ENCODE measurements around the gene CTNNA2. TPM values are rescaled to one million over a fixed set of nuclear protein-coding genes. Genes with fewer than 3 reads are reported as not detected.

The CTNNA2 gene
- total and polyA plus RNA-seq, 5 donors = 0.08 to 0.42 (median 0.11) TPM; not detected in 1

- no peak for DNase-seq
- ATAC-seq = no peak
- Histone ChIP-seq H3K4me3 (ENCODE audit: low read length) (no peak overlapping the region), H3K9me3 (ENCODE audit: control insufficient read depth, low read length) (no peaks in the 10 kb centered on the region), H3K4me1 (ENCODE audit: control insufficient read depth, insufficient read depth, low read length) (no peaks in the 10 kb centered on the region), H3K27me3 (ENCODE audit: control insufficient read depth, insufficient read depth) (no peaks in the 10 kb centered on the region), H3K27ac (ENCODE audit: low read length) (no peak overlapping the region)
- intact Hi-C loops (cut with DNase I) = no loop called here
- 73% methylated on average over 1 of the region's 1 CpG for WGBS
These were observed 471.6 kb downstream of the CTNNA2 start for GRCh38 chr2:79984476-79984875.

- Histone ChIP-seq H3K4me1 (ENCODE audit: control insufficient read depth, insufficient read depth, low read length) (no peaks in the 10 kb centered on the region), H3K27me3 (ENCODE audit: control insufficient read depth, insufficient read depth) (no peaks in the 10 kb centered on the region), H3K9me3 (ENCODE audit: control insufficient read depth, low read length) (no peaks in the 10 kb centered on the region), H3K4me3 (ENCODE audit: low read length) (no peak overlapping the region), H3K27ac (ENCODE audit: low read length) (no peak overlapping the region)
- ATAC-seq = no peak
- intact Hi-C loops (cut with DNase I) = no loop called here
- no peak for DNase-seq
- WGBS = 87% methylated on average over 3 of the region's 3 CpGs
These were observed 472.3 kb downstream of the CTNNA2 start for GRCh38 chr2:79985145-79985544.

- H3K4me1 ChIP-seq (ENCODE audit: control insufficient read depth, insufficient read depth, low read length) = no peaks in the 10 kb centered on the region
- DNase-seq (no peak), ATAC-seq (no peak)
- H3K4me3 ChIP-seq (ENCODE audit: low read length) = no peak overlapping the region
- intact Hi-C loops (cut with DNase I) = no loop called here
- H3K27ac ChIP-seq (ENCODE audit: low read length) = no peak overlapping the region
- WGBS = 86% methylated on average over 2 of the region's 2 CpGs
- H3K9me3 ChIP-seq (ENCODE audit: control insufficient read depth, low read length) = no peaks in the 10 kb centered on the region
- H3K27me3 ChIP-seq (ENCODE audit: control insufficient read depth, insufficient read depth) = no peaks in the 10 kb centered on the region
These were observed 472.7 kb downstream of the CTNNA2 start for GRCh38 chr2:79985571-79985970.

- Histone ChIP-seq H3K27ac (ENCODE audit: low read length) (no peak overlapping the region), H3K27me3 (ENCODE audit: control insufficient read depth, insufficient read depth) (no peaks in the 10 kb centered on the region), H3K9me3 (ENCODE audit: control insufficient read depth, low read length) (no peaks in the 10 kb centered on the region), H3K4me3 (ENCODE audit: low read length) (no peak overlapping the region), H3K4me1 (ENCODE audit: control insufficient read depth, insufficient read depth, low read length) (no peaks in the 10 kb centered on the region)
- intact Hi-C loops (cut with DNase I) = no loop called here
- DNase-seq = no peak
- WGBS = 46% methylated on average over 3 of the region's 3 CpGs
- ATAC-seq = no peak
These were observed 480.3 kb downstream of the CTNNA2 start for GRCh38 chr2:79993144-79993543.

GRCh38 chr2:79994161-79994560 is 481.3 kb downstream of the CTNNA2 start:
- Histone ChIP-seq H3K27ac (ENCODE audit: low read length) (no peak overlapping the region), H3K4me1 (ENCODE audit: control insufficient read depth, insufficient read depth, low read length) (no peaks in the 10 kb centered on the region), H3K27me3 (ENCODE audit: control insufficient read depth, insufficient read depth) (no peaks in the 10 kb centered on the region), H3K4me3 (ENCODE audit: low read length) (no peak overlapping the region), H3K9me3 (ENCODE audit: control insufficient read depth, low read length) (no peaks in the 10 kb centered on the region)
- intact Hi-C loops (cut with DNase I) = no loop called here
- no peak for ATAC-seq
- 70% methylated on average over 5 of the region's 5 CpGs for WGBS
- no peak for DNase-seq

- Histone ChIP-seq H3K4me3 (ENCODE audit: low read length) (no peak overlapping the region), H3K9me3 (ENCODE audit: control insufficient read depth, low read length) (no peaks in the 10 kb centered on the region), H3K27ac (ENCODE audit: low read length) (no peak overlapping the region), H3K27me3 (ENCODE audit: control insufficient read depth, insufficient read depth) (no peaks in the 10 kb centered on the region), H3K4me1 (ENCODE audit: control insufficient read depth, insufficient read depth, low read length) (no peaks in the 10 kb centered on the region)
- intact Hi-C loops (cut with DNase I) = no loop called here
- ATAC-seq (no peak), DNase-seq (no peak)
These were observed 482.1 kb downstream of the CTNNA2 start for GRCh38 chr2:79994965-79995364.

GRCh38 chr2:79996709-79997108 is 483.9 kb downstream of the CTNNA2 start:
- Histone ChIP-seq H3K9me3 (ENCODE audit: control insufficient read depth, low read length) (no peaks in the 10 kb centered on the region), H3K27me3 (ENCODE audit: control insufficient read depth, insufficient read depth) (no peaks in the 10 kb centered on the region), H3K4me1 (ENCODE audit: control insufficient read depth, insufficient read depth, low read length) (no peaks in the 10 kb centered on the region), H3K4me3 (ENCODE audit: low read length) (no peak overlapping the region), H3K27ac (ENCODE audit: low read length) (no peak overlapping the region)
- DNase-seq (no peak), ATAC-seq (no peak)
- 78% methylated on average over 5 of the region's 5 CpGs for WGBS
- intact Hi-C loops (cut with DNase I) = no loop called here

GRCh38 chr2:80001701-80002101 is 488.9 kb downstream of the CTNNA2 start:
- Histone ChIP-seq H3K9me3 (ENCODE audit: control insufficient read depth, low read length) (no peaks in the 10 kb centered on the region), H3K27ac (ENCODE audit: low read length) (no peak overlapping the region), H3K4me1 (ENCODE audit: control insufficient read depth, insufficient read depth, low read length) (no peaks in the 10 kb centered on the region), H3K27me3 (ENCODE audit: control insufficient read depth, insufficient read depth) (no peaks in the 10 kb centered on the region), H3K4me3 (ENCODE audit: low read length) (no peak overlapping the region)
- intact Hi-C loops (cut with DNase I) = no loop called here
- DNase-seq = no peak
- 59% methylated on average over 5 of the region's 5 CpGs for WGBS
- no peak for ATAC-seq

- intact Hi-C loops (cut with DNase I) = no loop called here
- Histone ChIP-seq H3K4me3 (ENCODE audit: low read length) (no peak overlapping the region), H3K9me3 (ENCODE audit: control insufficient read depth, low read length) (no peaks in the 10 kb centered on the region), H3K27me3 (ENCODE audit: control insufficient read depth, insufficient read depth) (no peaks in the 10 kb centered on the region), H3K4me1 (ENCODE audit: control insufficient read depth, insufficient read depth, low read length) (no peaks in the 10 kb centered on the region), H3K27ac (ENCODE audit: low read length) (no peak overlapping the region)
- DNase-seq (no peak), ATAC-seq (no peak)
- WGBS = 70% methylated on average over 3 of the region's 3 CpGs
These were observed 489.3 kb downstream of the CTNNA2 start for GRCh38 chr2:80002112-80002511.

GRCh38 chr2:80002568-80003157 is 489.8 kb downstream of the CTNNA2 start:
- DNase-seq (no peak), ATAC-seq (no peak)
- H3K27me3 ChIP-seq (ENCODE audit: control insufficient read depth, insufficient read depth) = no peaks in the 10 kb centered on the region
- WGBS = 57% methylated on average over 6 of the region's 6 CpGs
- no peaks in the 10 kb centered on the region for H3K9me3 ChIP-seq (ENCODE audit: control insufficient read depth, low read length)
- no peak overlapping the region for H3K4me3 ChIP-seq (ENCODE audit: low read length)
- no peaks in the 10 kb centered on the region for H3K4me1 ChIP-seq (ENCODE audit: control insufficient read depth, insufficient read depth, low read length)
- intact Hi-C loops (cut with DNase I) = no loop called here
- H3K27ac ChIP-seq (ENCODE audit: low read length) = no peak overlapping the region

- H3K4me3 ChIP-seq (ENCODE audit: low read length) = no peak overlapping the region
- 28% methylated on average over 5 of the region's 5 CpGs for WGBS
- H3K4me1 ChIP-seq (ENCODE audit: control insufficient read depth, insufficient read depth, low read length) = no peaks in the 10 kb centered on the region
- H3K27ac ChIP-seq (ENCODE audit: low read length) = no peak overlapping the region
- H3K9me3 ChIP-seq (ENCODE audit: control insufficient read depth, low read length) = no peaks in the 10 kb centered on the region
- ATAC-seq (no peak), DNase-seq (no peak)
- no peaks in the 10 kb centered on the region for H3K27me3 ChIP-seq (ENCODE audit: control insufficient read depth, insufficient read depth)
- intact Hi-C loops (cut with DNase I) = no loop called here
These were observed 495.1 kb downstream of the CTNNA2 start for GRCh38 chr2:80007777-80008503.

- no peaks in the 10 kb centered on the region for H3K9me3 ChIP-seq (ENCODE audit: control insufficient read depth, low read length)
- no peak for DNase-seq
- no peak overlapping the region for H3K27ac ChIP-seq (ENCODE audit: low read length)
- no peaks in the 10 kb centered on the region for H3K27me3 ChIP-seq (ENCODE audit: control insufficient read depth, insufficient read depth)
- intact Hi-C loops (cut with DNase I) = no loop called here
- no peaks in the 10 kb centered on the region for H3K4me1 ChIP-seq (ENCODE audit: control insufficient read depth, insufficient read depth, low read length)
- H3K4me3 ChIP-seq (ENCODE audit: low read length) = no peak overlapping the region
- ATAC-seq = no peak
- 51% methylated on average over 4 of the region's 4 CpGs for WGBS
These were observed 495.7 kb downstream of the CTNNA2 start for GRCh38 chr2:80008596-80008995.
